ENCODE results near the gene GIGYF1.

- TF ChIP-seq ARNTL (CRISPR knock-in tag; IDR thresholded peaks at IDR 0.05; ENCODE audit: borderline replicate concordance, low read depth) = no peak
- no peak for TF ChIP-seq ZFP30 (CRISPR knock-in tag; IDR thresholded peaks at IDR 0.05)
- TF ChIP-seq CREB5 (CRISPR knock-in tag; IDR thresholded peaks at IDR 0.05; ENCODE audit: low read depth) = no peak
- no peak for TF ChIP-seq POU6F1 (CRISPR knock-in tag; IDR thresholded peaks at IDR 0.05; ENCODE audit: borderline replicate concordance, low read depth)
- no peak for TF ChIP-seq ISL1 (CRISPR knock-in tag; IDR thresholded peaks at IDR 0.05)
- TF ChIP-seq ZNF8 (CRISPR knock-in tag; IDR thresholded peaks at IDR 0.05) = no peak
- TF ChIP-seq RARB (CRISPR knock-in tag; IDR thresholded peaks at IDR 0.05) = no peak
- no peak for TF ChIP-seq ZC3H10 (CRISPR knock-in tag; IDR thresholded peaks at IDR 0.05)
Observed at GRCh38 chr7:100739934-100740333, 45.9 kb upstream of the GIGYF1 start.

Measured in SK-N-SH treated with all-trans-retinoic acid at 6 μM for 48 hours (cell line).